DND-41 (cell line): ENCODE data around the gene TRHDE.

Experiments
- EZH2 ChIP-seq: IDR thresholded peaks from 3 replicates; pipeline ENCODE4 v1.6.1; 2012; ENCODE audit warnings: borderline replicate concordance, low read depth, mild to moderate bottlenecking, moderate library complexity, low read length, inconsistent platforms; ENCODE audit not compliant: severe bottlenecking
- TF ChIP-seq, protein P1 (sequence below): IDR thresholded peaks from 2 replicates; pipeline ENCODE4 v1.5.1; 2012; ENCODE audit warnings: borderline replicate concordance, low read length, moderate library complexity, mild to moderate bottlenecking; ENCODE audit not compliant: poor library complexity, severe bottlenecking; ENCODE audit errors: extremely low read depth

DNA sequence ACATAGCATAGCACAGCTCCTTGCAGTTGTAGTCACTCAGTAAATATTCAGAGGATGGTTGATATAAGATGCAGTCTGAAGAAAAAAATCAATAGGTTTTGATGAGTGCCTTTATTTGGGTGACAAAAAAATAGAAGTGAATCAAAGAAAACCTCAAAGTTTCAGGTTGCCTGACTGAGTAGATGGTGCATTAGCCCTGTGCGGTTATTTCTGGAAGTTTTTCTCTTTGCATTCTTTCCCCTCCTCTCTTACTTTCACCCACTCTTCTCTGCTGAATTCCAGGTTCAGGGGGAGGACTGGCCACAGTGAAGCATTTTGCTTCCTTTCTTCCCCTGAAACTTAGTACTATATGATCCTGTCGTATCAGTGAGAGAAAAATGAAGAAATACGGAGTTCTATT is 28.6 kb downstream of the TRHDE start:
- no peak for TF ChIP-seq EZH2
- TF ChIP-seq, protein P1, sequence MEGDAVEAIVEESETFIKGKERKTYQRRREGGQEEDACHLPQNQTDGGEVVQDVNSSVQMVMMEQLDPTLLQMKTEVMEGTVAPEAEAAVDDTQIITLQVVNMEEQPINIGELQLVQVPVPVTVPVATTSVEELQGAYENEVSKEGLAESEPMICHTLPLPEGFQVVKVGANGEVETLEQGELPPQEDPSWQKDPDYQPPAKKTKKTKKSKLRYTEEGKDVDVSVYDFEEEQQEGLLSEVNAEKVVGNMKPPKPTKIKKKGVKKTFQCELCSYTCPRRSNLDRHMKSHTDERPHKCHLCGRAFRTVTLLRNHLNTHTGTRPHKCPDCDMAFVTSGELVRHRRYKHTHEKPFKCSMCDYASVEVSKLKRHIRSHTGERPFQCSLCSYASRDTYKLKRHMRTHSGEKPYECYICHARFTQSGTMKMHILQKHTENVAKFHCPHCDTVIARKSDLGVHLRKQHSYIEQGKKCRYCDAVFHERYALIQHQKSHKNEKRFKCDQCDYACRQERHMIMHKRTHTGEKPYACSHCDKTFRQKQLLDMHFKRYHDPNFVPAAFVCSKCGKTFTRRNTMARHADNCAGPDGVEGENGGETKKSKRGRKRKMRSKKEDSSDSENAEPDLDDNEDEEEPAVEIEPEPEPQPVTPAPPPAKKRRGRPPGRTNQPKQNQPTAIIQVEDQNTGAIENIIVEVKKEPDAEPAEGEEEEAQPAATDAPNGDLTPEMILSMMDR = no peak
